ENCODE measurements around the gene ICE1. TPM values are rescaled to one million over a fixed set of nuclear protein-coding genes. Genes with fewer than 3 reads are reported as not detected.

Gene ICE1
- total RNA-seq, 1 experiment from 2014 or later = 38.3 TPM

- no TSS peak for BruUV-seq (replicated peaks)
- Histone ChIP-seq H3K27me3 (ENCODE audit: control insufficient read depth, insufficient read depth, low read length) (peaks cover 2% of the 10 kb centered on the region; the same call in 1 of the 2 replicates), H3K4me3 (ENCODE audit: low read depth in 2 of 2, low read length in 2 of 2) (no peak overlapping the region), H3K4me1 (ENCODE audit: control insufficient read depth, insufficient read depth, low read length) (no peaks in the 10 kb centered on the region), H3K36me3 (ENCODE audit: control insufficient read depth, insufficient read depth, low read length) (no peaks in the 10 kb centered on the region), H3K9me3 (ENCODE audit: control insufficient read depth, insufficient read depth, low read depth, low read length) (no peaks in the 10 kb centered on the region; the same call in 1 of the 2 replicates), H3K27ac (ENCODE audit: low read length) (no peak overlapping the region)
- ATAC-seq = no peak
- in situ Hi-C loops (cut with HindIII; ENCODE audit: low pct_unique_long_range_greater_than_20kb, low sequenced_read_pairs) = no loop called here
- DNase-seq (ENCODE audit: low read depth, low spot score) = no peak
- CTCF ChIA-PET = no interaction called here
- POLR2A ChIA-PET = no interaction called here
- intact Hi-C loops (cut with micrococcal nuclease; ENCODE audit: unreplicated experiment) = no loop called here
- no peak for TF ChIP-seq SIN3A (IDR thresholded peaks at IDR 0.05; ENCODE audit: borderline replicate concordance, insufficient read depth, low read depth, low read length)
- TF ChIP-seq REST (IDR thresholded peaks at IDR 0.05; ENCODE audit: insufficient read depth in 1 of 2, low read depth in 2 of 2, low read length in 1 of 2) = no peak
- TF ChIP-seq TCF7L2 (IDR thresholded peaks at IDR 0.05; ENCODE audit: low read depth, low read length) = no peak
- no peak for TF ChIP-seq POLR2AphosphoS5 (IDR thresholded peaks at IDR 0.05; ENCODE audit: low read depth, low read length)
- TF ChIP-seq CTCF (IDR thresholded peaks at IDR 0.05) = no peak
These were observed 85.9 kb downstream of the ICE1 start for GRCh38 chr5:5508391-5508790.

GRCh38 chr5:5511904-5512416, 89.5 kb downstream of the ICE1 start:
- peaks cover 2% of the 10 kb centered on the region; the same call in 1 of the 2 replicates for H3K27me3 ChIP-seq (ENCODE audit: control insufficient read depth, insufficient read depth, low read length)
- ATAC-seq (no peak), DNase-seq (ENCODE audit: low read depth, low spot score) (no peak)
- H3K27ac ChIP-seq (ENCODE audit: low read length) = no peak overlapping the region
- no peaks in the 10 kb centered on the region for H3K4me1 ChIP-seq (ENCODE audit: control insufficient read depth, insufficient read depth, low read length)
- H3K36me3 ChIP-seq (ENCODE audit: control insufficient read depth, insufficient read depth, low read length) = no peaks in the 10 kb centered on the region
- CTCF ChIA-PET = no interaction called here
- TF ChIP-seq REST (IDR thresholded peaks at IDR 0.05; ENCODE audit: insufficient read depth in 1 of 2, low read depth in 2 of 2, low read length in 1 of 2) (no peak), SIN3A (IDR thresholded peaks at IDR 0.05; ENCODE audit: borderline replicate concordance, insufficient read depth, low read depth, low read length) (no peak), CTCF (IDR thresholded peaks at IDR 0.05) (no peak), TCF7L2 (IDR thresholded peaks at IDR 0.05; ENCODE audit: low read depth, low read length) (no peak), POLR2AphosphoS5 (IDR thresholded peaks at IDR 0.05; ENCODE audit: low read depth, low read length) (no peak)
- intact Hi-C loops (cut with micrococcal nuclease; ENCODE audit: unreplicated experiment) = no loop called here
- no peak overlapping the region for H3K4me3 ChIP-seq (ENCODE audit: low read depth in 2 of 2, low read length in 2 of 2)
- in situ Hi-C loops (cut with HindIII; ENCODE audit: low pct_unique_long_range_greater_than_20kb, low sequenced_read_pairs) = no loop called here
- POLR2A ChIA-PET = no interaction called here
- H3K9me3 ChIP-seq (ENCODE audit: control insufficient read depth, insufficient read depth, low read depth, low read length) = no peaks in the 10 kb centered on the region
- BruUV-seq (replicated peaks) = no TSS peak
